HepG2 (cell line): ENCODE data around the gene DSTYK. TPM values are rescaled to one million over a fixed set of nuclear protein-coding genes. Genes with fewer than 3 reads are reported as not detected.
A peak's percentile ranks its signal among the peaks of the same experiment; 100 is the strongest.

Source experiments
- BATF2 ChIP-seq: sonication (generic); formaldehyde crosslinking; IDR thresholded peaks from 2 replicates; pipeline ENCODE4 v1.8.0; 2022; ENCODE audit warnings: mild to moderate bottlenecking, missing genetic modification reagents, moderate library complexity
- BHLHE40 ChIP-seq: IDR thresholded peaks from 2 replicates; pipeline ENCODE4 v1.6.1; 2011; ENCODE audit warnings: low read length, improper control_type of control experiment
- HES4 ChIP-seq: sonication (generic); formaldehyde crosslinking; IDR thresholded peaks from 2 replicates; pipeline ENCODE4 v1.9.0; 2021; ENCODE audit warnings: mild to moderate bottlenecking, missing genetic modification reagents, borderline replicate concordance
- KMT2A ChIP-seq: sonication (generic); formaldehyde crosslinking; IDR thresholded peaks from 2 replicates; pipeline ENCODE4 v1.4.0; 2020; ENCODE audit warnings: missing genetic modification reagents
- NFE2 ChIP-seq: sonication (generic); formaldehyde crosslinking; IDR thresholded peaks from 2 replicates; pipeline ENCODE4 v1.4.0; 2020; ENCODE audit warnings: missing genetic modification reagents
- POGK ChIP-seq: sonication (generic); formaldehyde crosslinking; conservative IDR thresholded peaks from 2 replicates; pipeline ENCODE4 v1.8.0; 2022; ENCODE audit warnings: mild to moderate bottlenecking, moderate library complexity, missing genetic modification reagents
- SNAI1 ChIP-seq: sonication (generic); formaldehyde crosslinking; IDR thresholded peaks from 2 replicates; pipeline ENCODE4 v1.5.0; 2020; ENCODE audit warnings: mild to moderate bottlenecking, missing genetic modification reagents, borderline replicate concordance
- STAT5B ChIP-seq: sonication (generic); formaldehyde crosslinking; IDR thresholded peaks from 2 replicates; pipeline ENCODE4 v1.4.0; 2020; ENCODE audit warnings: missing genetic modification reagents
- TERF1 ChIP-seq: sonication (generic); formaldehyde crosslinking; IDR thresholded peaks from 2 replicates; pipeline ENCODE4 v1.8.0; 2022; ENCODE audit warnings: mild to moderate bottlenecking, missing genetic modification reagents, moderate library complexity
- TFE3 ChIP-seq: IDR thresholded peaks from 2 replicates; pipeline ENCODE4 v1.6.1; 2016
- ZFP91 ChIP-seq: sonication (generic); formaldehyde crosslinking; IDR thresholded peaks from 2 replicates; pipeline ENCODE4 v1.9.0; 2022; ENCODE audit warnings: missing genetic modification reagents, mild to moderate bottlenecking, borderline replicate concordance
- ZNF639 ChIP-seq: conservative IDR thresholded peaks from 2 replicates; pipeline ENCODE4 v1.6.1; 2018; ENCODE audit warnings: missing genetic modification reagents
- ZNF710 ChIP-seq: sonication (generic); formaldehyde crosslinking; IDR thresholded peaks from 2 replicates; pipeline ENCODE4 v1.5.0; 2020; ENCODE audit warnings: mild to moderate bottlenecking, missing genetic modification reagents, borderline replicate concordance
- ZNF761 ChIP-seq: sonication (generic); formaldehyde crosslinking; conservative IDR thresholded peaks from 2 replicates; pipeline ENCODE4 v1.4.0; 2020; ENCODE audit warnings: mild to moderate bottlenecking, missing genetic modification reagents
- ZUFSP ChIP-seq: sonication (generic); formaldehyde crosslinking; IDR thresholded peaks from 2 replicates; pipeline ENCODE4 v1.9.0; 2021; ENCODE audit warnings: missing genetic modification reagents, mild to moderate bottlenecking, borderline replicate concordance
- polyA plus RNA-seq, 8 experiments: library from polyadenylated mRNA; depleted of rRNA in 3 of 8; stranded (reverse) in 7 of 8; unstranded in 1 of 8; fragments of >200 nt; fragmentation: Illumina TruSeq in 4 of 8; extraction: Trizol in 4 of 8; gene quantifications; 2 replicates each; pipeline versions ENCODE4 v1.2.1 to v1.2.3, GENCODE V29; 2011 to 2016; ENCODE audit warnings: low read depth in 4 of 8, missing spikeins in 1 of 8, mixed read lengths in 1 of 8; ENCODE audit not compliant: insufficient read depth in 1 of 8
- total RNA-seq, 5 experiments: library from RNA; depleted of rRNA; stranded (reverse); fragments of >200 nt; fragmentation: Illumina TruSeq; extraction: Trizol; gene quantifications; 2 replicates each; pipeline ENCODE4 v1.2.3, GENCODE V29; 2016; ENCODE audit warnings: low read depth in 1 of 5

Gene DSTYK
- total and polyA plus RNA-seq, 2 of the 13 experiments (the other 11 are each of a cell fraction or from before 2014, with no cell fraction given) = 2.6 to 4.8 TPM

- TF ChIP-seq TFE3 (no peak; the same call in 1 of the 2 replicates), BATF2 (CRISPR knock-in tag) (no peak), BHLHE40 (no peak), POGK (CRISPR knock-in tag) (peak; percentile 76; the same call in 1 of the 2 replicates), ZNF761 (CRISPR knock-in tag) (peak; percentile 49; the same call in 1 of the 2 replicates), KMT2A (CRISPR knock-in tag) (peak; percentile 97), SNAI1 (CRISPR knock-in tag) (no peak), HES4 (CRISPR knock-in tag) (no peak), ZNF639 (CRISPR knock-in tag) (peak; percentile 87), NFE2 (CRISPR knock-in tag) (no peak), STAT5B (CRISPR knock-in tag) (peak; percentile 50; the same call in 1 of the 2 replicates), ZNF710 (CRISPR knock-in tag) (peak; percentile 68; the same call in 1 of the 2 replicates), TERF1 (CRISPR knock-in tag) (no peak), ZFP91 (CRISPR knock-in tag) (peak; percentile 79), ZUFSP (CRISPR knock-in tag) (no peak)
Measured at GRCh38 chr1:205121660-205122488, 89.6 kb downstream of the DSTYK start, which contains the start of gene RBBP5 (continued).
